Kidney epithelial cell (primary cell): ENCODE measurements around the gene LRRC49. TPM values are rescaled to one million over a fixed set of nuclear protein-coding genes. Genes with fewer than 3 reads are reported as not detected.

ENCODE experiments used
- DNase-seq: peaks from one replicate; pipeline ENCODE4 v3.0.0-alpha.2; 2010; ENCODE audit warnings: low read depth
- H3K27me3 ChIP-seq: 2 replicates; pipeline ENCODE4 v1.6.0; 2011; ENCODE audit warnings: low read length; ENCODE audit not compliant: control insufficient read depth, insufficient read depth
- H3K36me3 ChIP-seq: 2 replicates; pipeline ENCODE4 v1.5.1; 2011; ENCODE audit warnings: low read length; ENCODE audit not compliant: control insufficient read depth, insufficient read depth
- H3K4me3 ChIP-seq: 2 replicates; pipeline ENCODE4 v1.5.1; 2011; ENCODE audit warnings: low read depth, mild to moderate bottlenecking, control low read depth, low read length
- total RNA-seq: library from RNA; depleted of rRNA; stranded (reverse); fragments of >200 nt; gene quantifications from 2 replicates; pipeline ENCODE4 v1.2.3, GENCODE V29; 2015
- TF ChIP-seq, protein P1 (sequence below): IDR thresholded peaks from 2 replicates; pipeline ENCODE4 v1.5.1; 2011; ENCODE audit warnings: mild to moderate bottlenecking, moderate library complexity, low read length, control low read depth, inconsistent platforms; ENCODE audit not compliant: insufficient read depth, poor library complexity, severe bottlenecking

Gene LRRC49
- total RNA-seq, 1 donor from 2014 or later: 62.0 TPM

- Histone ChIP-seq H3K36me3 (peaks cover 2% of the 10 kb centered on the region), H3K4me3 (no peak overlapping the region), H3K27me3 (no peaks in the 10 kb centered on the region)
- no peak for DNase-seq
- TF ChIP-seq, protein P1, sequence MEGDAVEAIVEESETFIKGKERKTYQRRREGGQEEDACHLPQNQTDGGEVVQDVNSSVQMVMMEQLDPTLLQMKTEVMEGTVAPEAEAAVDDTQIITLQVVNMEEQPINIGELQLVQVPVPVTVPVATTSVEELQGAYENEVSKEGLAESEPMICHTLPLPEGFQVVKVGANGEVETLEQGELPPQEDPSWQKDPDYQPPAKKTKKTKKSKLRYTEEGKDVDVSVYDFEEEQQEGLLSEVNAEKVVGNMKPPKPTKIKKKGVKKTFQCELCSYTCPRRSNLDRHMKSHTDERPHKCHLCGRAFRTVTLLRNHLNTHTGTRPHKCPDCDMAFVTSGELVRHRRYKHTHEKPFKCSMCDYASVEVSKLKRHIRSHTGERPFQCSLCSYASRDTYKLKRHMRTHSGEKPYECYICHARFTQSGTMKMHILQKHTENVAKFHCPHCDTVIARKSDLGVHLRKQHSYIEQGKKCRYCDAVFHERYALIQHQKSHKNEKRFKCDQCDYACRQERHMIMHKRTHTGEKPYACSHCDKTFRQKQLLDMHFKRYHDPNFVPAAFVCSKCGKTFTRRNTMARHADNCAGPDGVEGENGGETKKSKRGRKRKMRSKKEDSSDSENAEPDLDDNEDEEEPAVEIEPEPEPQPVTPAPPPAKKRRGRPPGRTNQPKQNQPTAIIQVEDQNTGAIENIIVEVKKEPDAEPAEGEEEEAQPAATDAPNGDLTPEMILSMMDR: peak; percentile 25
Measured at GRCh38 chr15:70907784-70908471, 15.3 kb downstream of the LRRC49 start.

DNA sequence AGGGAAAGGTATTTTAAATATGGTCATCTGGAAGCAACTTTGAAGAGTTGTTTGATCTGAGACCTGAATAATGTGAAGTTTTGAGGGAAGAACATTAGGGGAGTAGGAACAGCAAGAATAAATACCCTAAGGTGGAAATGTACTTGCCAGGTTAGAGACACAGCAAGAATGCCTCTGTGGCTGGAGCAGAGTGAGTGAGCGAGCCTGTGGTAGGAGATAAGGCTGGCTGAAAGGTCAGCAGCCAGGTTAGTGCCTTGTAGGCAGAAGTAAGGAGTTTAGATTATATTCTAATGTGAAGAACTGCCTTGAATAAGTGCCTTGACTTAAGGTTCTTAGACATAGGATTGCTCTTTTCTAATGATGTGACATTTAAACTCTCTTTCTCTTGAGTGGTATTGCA, 18.3 kb downstream of the LRRC49 start:
- no peak for DNase-seq
- Histone ChIP-seq H3K27me3 (no peaks in the 10 kb centered on the region), H3K4me3 (no peak overlapping the region), H3K36me3 (peaks cover 2% of the 10 kb centered on the region)
- TF ChIP-seq, protein P1: no peak

DNA sequence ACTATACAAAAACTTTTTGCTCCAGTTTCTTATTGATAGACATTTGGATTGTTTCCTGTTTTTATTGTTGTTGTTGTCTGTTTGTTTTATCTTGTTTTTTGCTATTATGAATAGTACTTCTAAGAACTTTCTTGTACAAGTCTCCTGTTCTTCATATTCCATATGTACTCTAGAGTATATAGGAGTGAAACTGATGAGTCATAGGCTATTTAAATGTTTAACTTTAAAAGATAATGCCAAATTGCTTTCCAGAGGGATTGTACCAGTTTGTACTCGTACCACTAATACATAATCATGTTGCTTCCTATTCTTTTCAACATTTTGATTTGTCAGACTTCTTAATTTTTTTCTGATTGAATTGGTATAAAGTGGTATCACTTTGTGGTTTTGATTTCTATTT, 19.6 kb downstream of the LRRC49 start:
- DNase-seq: no peak
- TF ChIP-seq, protein P1: no peak
- no peak overlapping the region for H3K4me3 ChIP-seq
- H3K27me3 ChIP-seq: no peaks in the 10 kb centered on the region
- H3K36me3 ChIP-seq: peaks cover 2% of the 10 kb centered on the region

DNA sequence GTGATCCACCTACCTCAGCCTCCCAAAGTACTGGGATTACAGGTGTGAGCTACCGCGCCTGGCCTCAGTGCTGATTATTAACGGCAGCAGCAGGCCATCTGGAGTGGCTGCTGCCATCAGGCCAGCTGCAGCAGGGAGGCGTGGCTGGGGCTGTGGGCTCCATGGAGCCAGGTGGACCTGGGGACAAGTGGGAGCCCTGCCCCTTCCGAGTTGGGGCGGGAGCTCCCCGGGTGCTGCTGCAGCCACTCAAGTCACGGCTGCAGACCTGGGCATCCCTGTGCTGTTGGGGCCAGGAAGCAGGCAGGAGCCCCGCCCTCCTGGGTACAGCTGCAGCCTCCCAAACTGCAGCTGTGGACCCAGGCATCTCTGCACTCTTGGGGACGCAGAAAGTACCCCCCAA, 23.9 kb downstream of the LRRC49 start:
- H3K36me3 ChIP-seq: no peaks in the 10 kb centered on the region
- no peak overlapping the region for H3K4me3 ChIP-seq
- no peak for DNase-seq
- no peaks in the 10 kb centered on the region for H3K27me3 ChIP-seq
- TF ChIP-seq, protein P1: no peak

- no peak for DNase-seq
- no peak overlapping the region for H3K4me3 ChIP-seq
- TF ChIP-seq, protein P1: no peak
Measured at GRCh38 chr15:70917955-70918354, 25.3 kb downstream of the LRRC49 start.

More at GRCh38 chr15:70917955-70918354, 25.3 kb downstream of the LRRC49 start:
- no peaks in the 10 kb centered on the region for H3K27me3 ChIP-seq
- no peaks in the 10 kb centered on the region for H3K36me3 ChIP-seq
